PC-3 (cell line): ENCODE results near the gene UGT1A8.

ENCODE experiments used
- EZH2 ChIP-seq: fragments of 300-600 bp; sonication (generic); IDR thresholded peaks from one replicate; pipeline ENCODE4 v1.6.1; 2017; ENCODE audit warnings: antibody characterized with exemption, mild to moderate bottlenecking, low read length; ENCODE audit not compliant: unreplicated experiment
- EZH2phosphoT487 ChIP-seq: fragments of 300-600 bp; sonication (generic); IDR thresholded peaks from 2 replicates; pipeline ENCODE4 v1.6.1; 2018; ENCODE audit warnings: mild to moderate bottlenecking, antibody characterized with exemption, low read length, borderline replicate concordance
- TF ChIP-seq, protein P1 (sequence below): fragments of 300-600 bp; sonication (generic); conservative IDR thresholded peaks from 2 replicates; pipeline ENCODE4 v1.5.1; 2017; ENCODE audit warnings: antibody characterized with exemption, low read depth, mild to moderate bottlenecking, low read length

DNA sequence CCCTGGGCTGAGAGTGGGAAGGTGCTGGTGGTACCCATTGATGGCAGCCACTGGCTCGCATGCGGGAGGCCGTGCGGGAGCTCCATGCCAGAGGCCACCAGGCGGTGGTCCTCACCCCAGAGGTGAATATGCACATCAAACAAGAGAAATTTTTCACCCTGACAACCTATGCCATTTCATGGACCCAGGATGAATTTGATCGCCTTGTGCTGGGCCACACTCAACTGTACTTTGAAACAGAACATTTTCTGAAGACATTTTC, 129.8 kb downstream of the UGT1A8 start:
- no peak for TF ChIP-seq EZH2phosphoT487
- TF ChIP-seq, protein P1, sequence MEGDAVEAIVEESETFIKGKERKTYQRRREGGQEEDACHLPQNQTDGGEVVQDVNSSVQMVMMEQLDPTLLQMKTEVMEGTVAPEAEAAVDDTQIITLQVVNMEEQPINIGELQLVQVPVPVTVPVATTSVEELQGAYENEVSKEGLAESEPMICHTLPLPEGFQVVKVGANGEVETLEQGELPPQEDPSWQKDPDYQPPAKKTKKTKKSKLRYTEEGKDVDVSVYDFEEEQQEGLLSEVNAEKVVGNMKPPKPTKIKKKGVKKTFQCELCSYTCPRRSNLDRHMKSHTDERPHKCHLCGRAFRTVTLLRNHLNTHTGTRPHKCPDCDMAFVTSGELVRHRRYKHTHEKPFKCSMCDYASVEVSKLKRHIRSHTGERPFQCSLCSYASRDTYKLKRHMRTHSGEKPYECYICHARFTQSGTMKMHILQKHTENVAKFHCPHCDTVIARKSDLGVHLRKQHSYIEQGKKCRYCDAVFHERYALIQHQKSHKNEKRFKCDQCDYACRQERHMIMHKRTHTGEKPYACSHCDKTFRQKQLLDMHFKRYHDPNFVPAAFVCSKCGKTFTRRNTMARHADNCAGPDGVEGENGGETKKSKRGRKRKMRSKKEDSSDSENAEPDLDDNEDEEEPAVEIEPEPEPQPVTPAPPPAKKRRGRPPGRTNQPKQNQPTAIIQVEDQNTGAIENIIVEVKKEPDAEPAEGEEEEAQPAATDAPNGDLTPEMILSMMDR = no peak
- TF ChIP-seq EZH2 = no peak
